Activated CD4-positive, alpha-beta T cell treated with anti-CD3 and anti-CD28 coated beads for 24 hours (primary cell): ENCODE data around the gene IP6K3.
A peak's percentile ranks its signal among the peaks of the same experiment; 100 is the strongest.

Experiments used
- DNase-seq, 2 donors: peaks; one replicate each; pipeline ENCODE4 v3.0.0-alpha.2; 2020; ENCODE audit warnings: low read depth in 2 of 2

The IP6K3 gene

GRCh38 chr6:33723371-33724085, 23.2 kb downstream of the IP6K3 start:
- DNase-seq, result no peak

DNA sequence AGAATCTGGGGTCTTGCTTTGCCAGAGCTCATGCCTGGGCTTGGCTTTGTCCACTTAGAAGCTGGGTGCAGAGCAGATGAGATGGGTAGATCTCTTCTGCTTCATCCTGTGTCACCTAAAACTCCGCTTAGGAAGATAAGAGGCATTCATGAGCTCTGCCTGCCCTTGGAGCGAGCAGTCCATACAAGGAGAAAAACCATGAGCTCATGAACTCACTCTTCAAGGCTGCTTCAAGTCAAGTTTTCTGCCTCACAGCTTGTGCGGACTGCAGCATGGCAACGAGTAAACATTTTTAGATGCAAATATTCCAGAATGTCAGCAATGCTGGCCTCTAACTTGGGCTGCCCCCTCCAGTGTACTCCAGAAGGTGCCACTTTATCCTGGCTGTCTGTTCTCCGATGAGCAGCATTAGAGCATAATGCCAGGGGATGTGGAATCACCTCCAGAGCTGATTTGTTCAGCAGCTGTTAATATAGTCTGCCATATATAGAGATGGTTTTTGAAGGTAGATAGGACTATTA, 24.5 kb downstream of the IP6K3 start:
- no peak for DNase-seq

DNA sequence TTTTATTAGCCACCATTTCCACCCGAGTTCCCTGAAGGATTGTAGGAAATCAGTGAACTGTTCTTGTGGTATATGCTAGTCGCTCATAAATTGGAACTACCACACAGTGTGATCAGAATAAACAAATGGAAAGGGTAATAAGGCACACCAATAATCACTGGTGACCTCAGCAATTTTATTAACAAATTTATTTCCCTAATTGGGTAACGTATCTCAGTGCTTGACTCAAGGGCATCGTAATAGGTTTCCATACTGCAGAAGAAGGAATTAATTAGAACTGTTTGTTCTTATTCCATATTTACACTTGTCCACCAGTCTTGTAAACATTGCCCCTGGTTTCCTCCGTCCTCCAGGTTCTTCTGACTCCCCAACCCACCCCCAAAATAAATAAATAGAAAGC, 25.2 kb downstream of the IP6K3 start:
- DNase-seq, result no peak

DNA sequence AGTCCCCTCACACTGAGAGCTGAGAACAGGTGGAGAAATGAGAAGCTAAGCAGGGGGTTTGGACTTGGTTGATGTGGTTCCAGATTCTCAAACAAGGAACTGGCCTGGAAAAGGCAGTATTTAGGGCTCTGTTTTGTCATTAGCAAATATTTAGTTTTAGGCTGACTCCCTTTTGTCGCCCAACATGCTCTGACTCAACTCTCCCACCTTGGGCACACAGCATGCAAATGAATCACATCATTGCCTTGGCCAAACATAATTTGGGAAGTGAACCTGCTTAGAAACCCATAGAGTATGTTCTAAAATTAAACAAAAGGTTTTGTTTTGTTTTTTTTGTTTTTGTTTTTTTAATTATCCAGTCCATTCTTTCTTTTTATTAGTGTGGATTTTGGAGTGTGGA, 25.7 kb downstream of the IP6K3 start:
- no peak for DNase-seq

GRCh38 chr6:33719326-33719987, 27.2 kb downstream of the IP6K3 start:
- no peak for DNase-seq

DNA sequence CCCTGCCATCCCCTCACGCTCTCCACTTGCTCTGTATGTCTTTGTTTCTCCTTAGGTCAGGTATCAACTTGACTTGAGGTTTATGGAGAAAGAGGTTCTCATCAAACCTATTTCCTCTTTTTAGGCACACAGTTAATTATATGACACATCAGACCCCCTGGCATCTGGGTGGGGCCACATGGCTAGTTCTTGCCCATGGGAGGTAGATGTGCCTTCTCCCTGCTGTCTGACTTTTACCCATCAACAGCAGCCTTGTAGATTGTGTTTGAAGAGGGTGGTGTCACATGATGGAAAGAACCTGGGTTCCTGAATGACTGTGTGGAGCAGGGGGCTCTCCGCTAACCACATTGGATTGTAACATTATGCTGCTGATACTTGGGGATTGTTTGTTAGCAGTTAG, 28.0 kb downstream of the IP6K3 start:
- no peak for DNase-seq

DNA sequence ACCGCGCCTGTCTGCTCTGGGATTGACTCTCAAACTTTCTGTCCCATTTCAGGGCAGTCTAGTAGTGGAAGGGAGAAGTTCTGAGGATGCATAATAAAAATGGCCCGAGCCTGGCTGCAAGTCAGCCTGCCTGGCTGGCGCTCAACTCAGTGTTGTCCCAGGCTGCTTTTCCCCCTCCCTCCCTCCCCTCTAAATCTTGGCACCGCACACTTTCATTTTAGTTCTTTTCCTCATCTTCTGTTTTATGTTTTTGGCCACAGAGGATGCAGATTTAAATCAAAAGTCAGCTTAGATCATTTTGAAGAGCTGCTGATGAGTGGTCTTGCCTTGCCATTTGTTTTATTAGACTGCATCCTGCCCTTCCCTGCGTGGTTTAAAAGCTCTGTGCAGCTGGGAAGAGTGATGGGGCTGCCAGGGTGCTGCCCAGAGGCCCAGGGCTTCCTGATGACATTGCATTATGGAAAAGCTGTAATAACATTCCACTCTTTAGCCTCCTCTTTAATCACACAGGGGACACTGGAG, 28.7 kb downstream of the IP6K3 start:
- no peak for DNase-seq

DNA sequence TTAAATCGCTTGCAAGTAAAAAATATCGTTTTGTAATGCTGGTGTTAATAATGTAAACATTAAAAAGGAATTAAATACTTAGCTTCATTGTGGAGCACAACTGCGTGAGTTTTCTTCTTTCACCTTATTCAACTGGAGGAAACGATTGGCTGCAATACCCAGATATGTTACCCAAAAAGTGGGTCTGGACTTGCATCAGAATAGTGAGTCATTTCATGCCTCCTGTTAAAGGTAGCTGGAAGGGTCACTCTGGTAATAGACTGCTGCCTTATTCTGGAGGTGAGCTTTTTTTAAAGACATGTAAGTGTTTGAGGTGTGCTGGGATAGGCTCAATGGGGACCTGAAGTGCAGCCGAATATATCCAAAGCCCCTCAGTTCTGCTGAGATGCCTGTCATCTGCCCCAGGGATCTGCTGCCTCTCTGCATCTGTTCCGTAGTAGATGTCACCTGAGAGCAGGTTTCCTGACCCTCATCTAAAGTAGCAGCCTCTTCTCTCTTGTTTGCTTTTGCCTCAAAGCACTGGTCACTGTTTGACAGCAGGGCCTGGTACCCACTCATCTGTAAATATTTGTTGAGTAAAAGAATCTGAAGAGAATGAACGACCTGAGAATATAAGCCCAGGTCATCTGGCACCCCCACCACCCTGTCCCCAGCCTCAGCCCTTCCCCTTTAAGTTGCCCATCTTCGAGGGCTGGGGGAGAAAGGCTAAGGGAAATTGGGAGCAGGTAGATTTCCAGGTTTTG, 29.6 kb downstream of the IP6K3 start:
- no peak for DNase-seq

GRCh38 chr6:33716379-33716778, 30.3 kb downstream of the IP6K3 start:
- no peak for DNase-seq

DNA sequence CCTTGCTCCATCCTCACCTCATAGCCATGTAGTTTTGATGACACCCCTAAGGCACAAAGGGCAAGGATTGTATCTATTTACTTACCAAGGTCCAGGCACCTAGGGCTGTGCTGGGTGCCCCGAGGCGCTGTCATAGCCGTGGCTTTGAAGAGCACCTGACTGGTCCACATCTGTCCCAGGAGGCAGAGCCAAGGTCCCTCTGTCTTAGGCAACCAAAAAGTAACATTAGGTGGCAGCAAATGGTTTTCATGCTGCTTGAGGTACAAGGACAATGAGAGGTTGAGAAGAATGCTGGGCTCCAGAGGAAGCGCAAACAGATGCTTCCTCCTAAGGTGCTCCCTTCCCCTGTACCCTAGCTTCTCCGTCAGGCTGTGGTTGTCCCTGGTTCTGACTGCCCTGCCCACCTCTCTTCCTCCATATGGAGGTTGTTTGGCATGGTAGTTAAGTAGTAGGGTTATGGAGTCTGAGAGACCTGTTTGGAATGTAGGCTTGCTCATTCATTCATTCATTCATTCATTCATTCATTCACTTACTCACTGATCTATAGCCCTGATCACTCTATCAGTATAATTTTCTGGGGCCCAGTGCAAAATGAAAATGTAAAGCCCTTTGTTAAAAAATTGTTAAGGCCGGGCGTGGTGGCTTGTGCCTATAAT, 32.2 kb downstream of the IP6K3 start:
- DNase-seq, result no peak

- DNase-seq, result no peak
These were observed 32.9 kb downstream of the IP6K3 start for GRCh38 chr6:33713786-33714185.

DNA sequence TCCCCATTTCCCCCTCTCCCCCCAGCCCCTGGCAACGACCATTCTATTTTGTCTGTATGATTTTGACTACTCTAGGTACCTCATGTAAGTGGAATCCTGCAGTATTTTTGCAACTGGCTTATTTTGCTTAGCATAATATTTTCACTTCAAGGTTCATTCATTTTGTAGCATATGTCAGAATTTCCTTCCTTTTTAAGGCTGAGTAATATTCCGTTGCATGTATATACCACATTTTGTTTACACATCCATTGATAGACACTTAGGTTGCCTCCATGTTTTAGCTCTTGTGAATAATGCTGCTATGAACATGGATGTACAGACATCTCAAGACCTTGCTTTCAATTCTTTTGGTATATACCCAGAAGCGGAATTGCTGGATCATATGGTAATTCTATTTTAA, 33.8 kb downstream of the IP6K3 start:
- no peak for DNase-seq

- DNase-seq, result peak; percentile 95 to 96
These were observed 35.3 kb downstream of the IP6K3 start, which contains the start of gene UQCC2 for GRCh38 chr6:33711140-33712129. UQCC2 (minus strand) TSS chr6:33711700; CDS start chr6:33711686, 14 bp downstream.

DNA sequence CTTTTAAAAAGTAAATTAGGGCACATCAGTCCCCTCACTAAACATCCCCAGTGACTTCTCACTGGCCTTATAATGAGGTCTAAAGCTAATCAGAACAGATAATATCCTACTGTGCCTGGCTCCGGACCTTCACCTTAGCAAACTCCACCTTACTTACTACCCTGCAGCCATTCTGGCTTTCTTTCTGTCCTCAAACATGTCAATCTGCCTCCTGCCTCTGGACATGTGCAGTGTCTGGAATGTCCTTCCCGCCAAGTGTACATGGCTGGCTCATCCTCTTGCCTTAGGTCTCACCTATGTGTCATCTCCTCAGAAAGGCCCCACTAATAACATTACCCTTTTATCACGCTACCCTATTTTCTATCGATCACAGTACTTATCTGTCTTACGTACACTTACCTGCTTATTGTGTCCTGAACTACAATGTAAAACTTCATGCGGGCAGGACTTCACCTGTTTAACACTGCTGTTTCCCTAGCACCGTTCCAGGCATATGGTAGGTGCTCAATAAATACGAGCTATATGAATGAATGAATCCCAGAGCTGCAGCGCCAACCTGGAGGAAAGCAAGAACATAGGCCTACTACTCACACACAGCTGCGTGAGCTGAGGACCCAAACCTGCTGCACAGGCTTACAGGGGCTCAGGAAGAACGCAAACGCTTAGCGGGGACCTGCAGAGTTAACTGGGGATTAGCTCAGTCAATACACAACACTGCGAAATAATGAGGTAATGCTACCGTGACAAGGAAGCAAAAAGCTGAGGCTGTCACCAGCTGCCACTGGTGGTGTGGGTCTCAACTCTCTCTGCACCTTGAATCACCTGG, 36.2 kb downstream of the IP6K3 start:
- DNase-seq, result no peak

DNA sequence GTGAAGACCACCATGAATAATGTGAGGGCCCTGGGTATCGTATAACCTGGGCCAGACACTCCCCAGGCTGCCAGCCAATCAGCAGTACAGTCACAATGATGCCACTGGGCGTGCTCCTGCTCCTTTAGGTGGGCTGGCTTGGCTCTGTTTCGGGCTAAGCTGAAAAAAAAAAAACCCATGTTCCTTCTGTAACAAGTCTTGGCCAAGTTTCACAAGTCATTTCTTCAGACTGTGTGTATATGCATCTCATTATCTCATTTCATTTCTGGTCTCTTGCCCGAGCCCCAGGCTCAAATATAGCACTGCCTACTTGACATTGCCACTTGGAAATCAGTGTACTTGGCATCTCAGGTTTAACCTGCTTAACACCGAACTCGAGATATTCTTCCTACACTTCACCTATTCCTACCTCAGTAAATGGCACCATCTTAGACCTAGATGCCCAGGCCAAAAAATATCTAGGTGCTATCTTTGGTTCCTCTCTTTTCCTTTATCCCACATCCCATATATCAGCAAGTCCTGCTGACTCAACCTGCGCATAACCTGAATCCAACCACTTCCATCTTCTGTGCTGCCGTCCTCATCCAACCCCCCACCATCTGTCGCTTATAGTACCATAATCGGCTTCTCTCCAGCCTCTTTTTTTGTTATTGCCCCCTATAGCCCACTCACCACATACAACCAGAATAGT, 37.0 kb downstream of the IP6K3 start:
- no peak for DNase-seq

DNA sequence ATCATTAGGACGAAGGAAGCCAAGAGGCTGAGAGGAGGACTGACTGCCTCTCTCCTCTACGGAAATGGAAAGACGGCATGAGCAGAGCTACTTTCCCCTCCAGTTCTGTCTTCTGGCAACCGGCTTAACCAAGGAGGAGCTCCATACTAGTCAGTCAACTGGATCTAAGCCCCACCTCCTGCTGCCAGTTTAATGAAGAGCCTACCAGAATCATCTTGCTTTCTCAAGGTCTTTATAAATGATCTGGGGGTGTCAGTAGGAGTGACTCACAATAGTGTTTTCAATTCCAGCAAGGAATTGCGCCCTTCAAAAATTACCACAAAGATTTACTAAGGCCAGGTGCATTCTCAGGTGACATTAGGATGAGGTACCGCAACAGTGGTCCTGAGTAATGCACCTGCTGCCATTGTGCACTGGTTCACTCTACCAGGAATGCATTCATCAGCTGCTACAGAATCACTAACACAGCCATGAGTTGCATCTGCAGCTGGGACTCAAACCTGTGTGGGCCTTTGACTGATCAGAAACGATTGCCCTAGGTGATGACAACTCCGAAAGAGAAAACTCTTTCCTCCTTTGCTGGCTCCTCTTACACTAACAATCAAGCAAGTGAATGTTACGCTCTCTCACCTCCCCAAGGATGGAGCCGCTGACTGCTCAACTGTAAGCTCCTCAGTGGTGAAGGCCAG, 38.0 kb downstream of the IP6K3 start:
- DNase-seq, result no peak

DNA sequence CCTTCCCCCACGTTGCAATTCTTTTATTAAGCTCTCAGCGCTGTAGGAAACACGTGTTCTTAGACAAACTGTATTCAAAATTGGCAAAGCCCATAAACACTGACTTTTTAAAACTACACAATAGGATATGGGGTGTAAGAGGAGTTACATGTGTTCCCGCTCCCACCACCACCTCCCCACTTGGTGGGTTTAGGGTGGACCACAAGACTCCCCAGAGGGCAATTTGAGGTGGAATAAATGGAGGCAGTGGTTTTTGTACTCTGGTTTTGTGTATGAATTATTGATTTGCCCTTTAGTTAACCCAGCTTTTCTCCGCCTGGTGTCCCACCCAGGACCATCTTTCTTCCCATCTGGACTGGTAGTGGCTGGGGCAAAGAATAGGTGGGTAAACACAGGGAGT, 38.9 kb downstream of the IP6K3 start:
- no peak for DNase-seq

GRCh38 chr6:33705955-33706725, 40.6 kb downstream of the IP6K3 start:
- DNase-seq, result no peak
